NCI-H446 (cell line): ENCODE measurements around the gene TNNI3K.

Experiments used
- DNase-seq, 2 experiments: peaks; one replicate each; lab custom pipeline; 2025; lab: John Stamatoyannopoulos, UW

Gene TNNI3K

DNA sequence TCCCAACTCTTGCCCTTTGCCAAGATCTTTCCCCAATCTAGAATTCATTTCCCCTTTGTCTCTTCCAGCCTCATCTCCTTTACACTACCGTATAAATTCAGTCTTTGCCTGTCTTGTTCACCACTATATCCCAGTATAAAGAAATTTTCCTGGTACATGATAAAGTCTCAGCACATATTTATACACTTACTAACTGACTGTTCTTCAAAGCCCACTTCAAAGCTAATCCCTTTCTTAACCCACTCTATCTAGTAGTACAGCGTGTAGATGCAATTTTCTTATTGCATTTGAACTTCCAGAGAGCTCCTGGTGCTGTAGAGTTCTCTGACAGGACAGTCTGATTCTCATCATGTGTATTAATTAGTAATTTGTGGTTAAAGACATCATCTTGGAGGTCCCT, 199.1 kb downstream of the TNNI3K start:
- no peak for DNase-seq

DNA sequence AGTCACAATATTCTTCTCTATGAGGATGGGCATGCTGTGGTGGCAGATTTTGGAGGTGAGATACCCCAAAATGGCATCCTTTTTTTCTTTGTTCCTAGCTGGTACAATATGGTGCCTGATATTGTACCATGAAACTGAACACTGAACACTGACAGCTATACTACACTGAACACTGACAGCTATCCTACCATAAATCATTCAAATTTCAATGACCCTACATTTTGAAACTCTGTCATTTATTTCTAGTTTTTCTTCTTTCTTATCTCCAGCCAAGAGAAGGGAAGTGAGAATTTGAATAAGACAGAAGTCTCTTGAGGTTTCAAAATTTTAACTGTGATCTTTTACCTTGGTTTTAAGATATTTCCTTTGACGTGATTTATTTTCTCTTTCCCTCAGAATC, 200.9 kb downstream of the TNNI3K start:
- no peak for DNase-seq

GRCh38 chr1:74437035-74437434, 201.8 kb downstream of the TNNI3K start:
- no peak for DNase-seq

- DNase-seq: no peak
Observed at GRCh38 chr1:74452035-74452434, 216.8 kb downstream of the TNNI3K start.

- DNase-seq: no peak
Observed at GRCh38 chr1:74453277-74453676, 218.1 kb downstream of the TNNI3K start.

DNA sequence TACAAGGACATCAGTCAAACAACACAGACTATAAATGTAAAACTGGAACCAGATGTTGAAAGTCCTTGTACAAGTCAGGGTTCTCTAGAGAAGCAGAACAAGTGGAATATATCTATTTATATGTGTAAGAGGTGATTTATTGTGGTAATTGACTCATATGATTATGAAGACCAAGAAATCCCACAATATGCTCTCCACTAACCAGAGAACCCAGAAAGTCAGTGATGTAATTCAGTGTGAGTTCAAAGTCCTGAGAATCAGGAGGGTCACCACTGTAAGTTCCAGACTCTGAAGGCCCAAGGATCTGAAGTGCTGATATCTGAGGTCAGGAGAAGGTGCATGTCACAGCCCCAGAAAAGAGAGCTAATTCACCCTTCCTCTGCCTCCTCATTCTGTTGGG, 220.2 kb downstream of the TNNI3K start:
- no peak for DNase-seq

DNA sequence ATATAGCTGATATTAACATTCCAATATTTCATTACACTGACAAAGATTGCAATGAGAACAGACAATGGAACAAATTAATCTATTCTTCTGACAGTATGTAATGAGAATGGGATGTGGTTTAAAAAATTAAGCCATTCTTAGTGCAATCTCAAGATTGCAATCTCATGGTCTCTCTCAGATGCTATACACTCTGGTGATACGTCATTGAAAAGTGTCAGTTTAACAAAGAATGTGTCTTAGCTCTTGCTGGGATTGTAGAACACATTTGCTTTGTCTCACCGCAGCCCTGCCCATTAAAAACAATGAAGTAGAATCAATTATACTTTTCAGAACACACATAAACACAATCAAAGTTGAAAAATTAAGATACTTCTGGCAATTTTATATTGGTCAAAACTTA, 222.1 kb downstream of the TNNI3K start:
- DNase-seq: no peak

GRCh38 chr1:74463333-74463988, 228.3 kb downstream of the TNNI3K start:
- peak in 1 of 2 experiments; percentile 12 for DNase-seq

DNA sequence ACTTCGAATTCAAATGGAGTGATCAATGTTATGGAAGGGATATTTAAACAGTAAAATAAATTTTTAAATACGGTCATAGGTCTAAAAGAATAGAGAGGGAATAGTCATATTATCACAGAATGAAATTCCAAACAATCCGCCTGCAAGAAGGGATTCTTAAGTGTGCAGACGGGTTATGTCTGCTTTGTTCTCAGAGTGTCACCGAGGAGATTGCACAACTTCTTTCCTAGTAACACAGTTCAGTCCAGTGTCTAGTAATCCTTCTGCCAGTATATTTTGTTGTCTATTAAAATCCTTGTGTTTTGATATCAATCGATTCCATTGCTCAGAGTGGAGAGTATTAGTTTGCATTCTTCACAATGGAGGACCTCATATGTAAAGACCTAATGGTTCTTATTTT, 228.8 kb downstream of the TNNI3K start:
- DNase-seq: no peak

DNA sequence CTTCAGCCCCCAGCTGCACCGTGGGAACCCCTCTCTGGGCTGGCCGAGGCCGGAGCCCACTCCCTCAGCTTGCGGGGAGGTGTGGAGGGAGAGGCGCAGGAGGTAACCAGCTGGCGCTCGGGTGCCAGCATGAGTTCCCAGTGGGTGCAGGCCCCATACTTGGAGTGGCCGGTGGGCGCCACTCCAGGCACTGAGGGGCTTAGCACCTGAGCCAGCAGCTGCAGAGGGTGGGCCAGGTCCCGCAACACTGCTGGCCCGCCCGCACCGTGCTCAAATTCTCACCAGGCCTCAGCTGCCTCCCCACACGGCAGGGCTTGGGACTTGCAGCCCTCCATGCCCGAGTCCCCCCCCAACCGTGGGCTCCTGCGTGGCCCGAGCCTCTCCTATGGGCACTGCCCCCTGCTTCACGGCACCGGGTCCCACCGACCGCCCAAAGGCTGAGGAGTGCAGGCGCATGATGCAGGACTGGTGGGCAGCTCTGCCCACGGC, 230.1 kb downstream of the TNNI3K start:
- DNase-seq: no peak

DNA sequence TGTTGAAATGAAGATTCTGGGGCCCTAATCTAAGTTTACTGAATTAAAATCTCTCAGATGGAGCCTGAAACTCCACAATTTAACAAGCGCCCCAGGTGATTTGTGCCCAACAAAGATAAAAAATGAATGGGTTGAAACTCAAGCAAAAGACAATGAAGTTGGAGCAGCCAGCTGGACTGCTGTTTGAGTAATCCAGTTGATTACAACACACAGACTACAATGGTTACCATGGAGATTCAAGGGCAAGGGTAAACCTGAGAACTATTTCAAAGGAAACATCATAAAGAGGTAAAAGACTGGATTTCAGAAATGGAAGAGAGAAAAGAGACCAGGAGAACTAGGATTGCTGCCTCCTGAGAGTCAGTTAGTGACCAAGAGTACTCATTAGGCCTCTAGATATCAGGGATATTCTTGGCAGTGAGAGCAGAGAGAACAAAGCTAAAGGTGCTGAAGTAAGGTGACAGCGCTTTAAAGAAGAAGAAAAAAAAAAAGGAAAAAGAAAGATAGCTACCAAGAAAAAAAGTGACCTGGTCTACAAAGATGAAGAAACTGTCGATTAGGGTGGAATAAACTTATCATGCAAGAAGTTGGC, 232.7 kb downstream of the TNNI3K start:
- no peak for DNase-seq

DNA sequence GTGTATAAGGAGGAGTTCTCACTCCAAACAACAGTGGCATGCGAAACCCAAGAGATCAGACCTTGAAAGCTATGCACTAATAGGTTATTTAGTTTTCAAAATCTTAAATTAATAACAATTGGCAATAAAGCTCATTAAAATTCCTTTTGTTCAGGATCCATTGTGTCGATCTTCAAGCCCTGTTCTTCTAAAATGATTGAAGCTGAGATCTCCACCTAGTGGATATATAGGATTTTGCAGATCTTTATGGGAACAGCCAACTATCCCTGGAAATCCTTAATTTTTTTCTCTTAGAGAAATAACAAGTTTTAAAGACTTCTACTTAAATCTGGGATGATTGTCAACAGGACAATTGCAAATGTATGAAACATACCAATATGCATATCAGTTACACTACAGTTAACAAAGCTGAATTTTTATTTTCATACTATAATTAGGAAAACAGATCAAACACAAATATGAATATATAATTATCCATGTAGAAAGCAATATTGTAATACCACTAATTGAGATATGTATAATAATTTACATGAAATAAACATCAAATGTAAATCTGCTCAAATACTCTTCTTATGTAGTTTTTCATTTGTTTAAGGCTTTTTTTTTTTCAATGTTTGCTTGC, 233.9 kb downstream of the TNNI3K start:
- DNase-seq: peak; percentile 77 to 82

GRCh38 chr1:74470251-74470650, 235.1 kb downstream of the TNNI3K start:
- peak in 1 of 2 experiments; percentile 49 for DNase-seq

DNA sequence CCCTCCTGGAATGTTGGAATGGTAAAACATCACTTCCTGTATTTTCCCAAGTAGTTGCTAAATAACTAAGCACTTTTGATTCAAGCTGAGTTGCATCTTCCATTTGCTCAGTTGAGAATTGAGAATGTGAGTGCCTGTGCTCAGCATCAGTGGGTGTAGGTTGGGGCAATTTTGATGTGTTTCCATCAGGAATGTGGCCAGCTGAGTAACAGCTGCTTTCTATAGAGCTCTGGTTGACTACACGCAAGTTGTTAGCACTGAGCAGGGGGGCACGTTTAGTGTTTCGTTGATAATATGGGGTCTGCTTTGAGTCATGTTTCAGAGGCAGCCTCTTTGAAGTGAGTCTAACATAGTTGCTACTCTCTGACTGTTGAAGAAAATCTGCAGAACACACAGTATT, 235.7 kb downstream of the TNNI3K start:
- DNase-seq: no peak

DNA sequence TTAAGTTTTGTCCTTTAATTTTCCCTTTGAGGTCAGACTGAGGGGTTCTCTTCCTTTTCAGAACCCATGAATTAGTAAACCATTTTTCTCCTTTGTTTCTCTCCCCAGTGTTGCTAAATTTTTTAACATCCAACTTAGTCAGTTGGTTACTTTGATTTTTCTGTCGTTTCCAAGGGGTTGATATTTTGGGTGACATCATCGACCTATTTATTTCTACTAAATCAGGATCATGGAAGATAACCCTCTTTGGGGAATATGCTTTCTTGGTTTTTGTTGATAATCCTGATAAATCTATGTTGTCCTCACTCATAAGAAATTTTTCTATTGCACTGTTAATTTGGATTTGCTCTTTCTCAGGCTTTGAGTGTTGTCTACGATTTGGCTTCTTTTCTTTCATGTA, 236.3 kb downstream of the TNNI3K start:
- no peak for DNase-seq

GRCh38 chr1:74474585-74474984, 239.4 kb downstream of the TNNI3K start:
- no peak for DNase-seq

DNA sequence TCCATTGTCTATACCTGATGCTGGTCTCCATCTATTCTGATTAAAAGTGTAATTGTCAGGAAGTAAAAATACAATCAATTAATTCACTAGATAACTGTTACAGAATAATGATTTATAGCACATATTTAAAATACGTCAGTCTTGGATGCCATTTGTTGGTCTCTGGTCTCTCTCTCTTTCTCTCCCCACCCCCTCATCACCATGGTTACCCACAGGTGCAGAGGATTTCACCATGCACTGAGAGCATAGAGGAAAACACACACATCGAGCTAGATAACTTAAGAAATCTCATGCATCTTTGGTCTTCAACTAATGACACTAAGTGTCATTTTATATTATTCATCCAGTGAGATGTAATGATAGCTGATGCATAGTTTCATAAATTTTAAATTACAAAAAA, 243.8 kb downstream of the TNNI3K start:
- DNase-seq: no peak

DNA sequence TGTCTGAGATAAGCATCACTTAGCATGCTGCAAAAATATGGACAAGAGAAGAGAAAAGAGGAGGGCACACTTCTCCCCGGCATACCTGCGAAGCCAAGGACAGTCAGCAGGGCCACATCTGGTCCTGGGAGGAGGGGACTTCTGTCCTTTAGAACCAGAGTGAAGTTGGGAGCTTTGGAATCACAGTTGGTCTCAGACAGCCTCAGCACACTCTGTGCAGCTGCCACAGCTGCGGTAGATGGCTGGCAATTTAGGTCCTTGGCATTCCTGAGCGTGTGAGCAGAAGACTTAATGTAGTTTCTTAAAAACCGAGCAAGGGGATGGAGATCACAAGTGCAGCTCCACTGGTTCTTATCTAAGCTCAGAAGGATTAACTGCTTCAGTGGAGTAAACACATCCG, 244.9 kb downstream of the TNNI3K start:
- no peak for DNase-seq

DNA sequence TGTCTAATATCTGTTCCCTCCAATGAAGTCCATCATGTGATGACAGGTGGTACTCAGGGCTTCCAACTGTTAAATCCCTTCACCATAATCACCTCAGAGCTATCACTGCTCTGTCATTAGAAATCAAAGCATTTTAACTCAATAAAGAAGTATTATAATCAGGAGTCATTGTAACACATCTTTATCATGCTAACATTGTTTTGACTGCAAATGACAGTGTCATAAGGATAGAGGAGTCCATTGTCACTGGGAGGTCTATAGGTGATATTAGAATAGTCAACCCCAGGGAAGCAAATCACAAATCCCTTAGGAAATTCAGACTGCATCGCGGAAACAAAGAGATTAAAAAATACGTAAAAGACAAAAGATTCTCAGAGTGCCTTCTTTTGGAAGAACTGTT, 246.4 kb downstream of the TNNI3K start:
- no peak for DNase-seq

GRCh38 chr1:74485622-74486021, 250.4 kb downstream of the TNNI3K start:
- peak; percentile 74 to 88 for DNase-seq

- no peak for DNase-seq
Observed at GRCh38 chr1:74486036-74486435, 250.8 kb downstream of the TNNI3K start.

GRCh38 chr1:74496669-74497068, 261.5 kb downstream of the TNNI3K start:
- no peak for DNase-seq

DNA sequence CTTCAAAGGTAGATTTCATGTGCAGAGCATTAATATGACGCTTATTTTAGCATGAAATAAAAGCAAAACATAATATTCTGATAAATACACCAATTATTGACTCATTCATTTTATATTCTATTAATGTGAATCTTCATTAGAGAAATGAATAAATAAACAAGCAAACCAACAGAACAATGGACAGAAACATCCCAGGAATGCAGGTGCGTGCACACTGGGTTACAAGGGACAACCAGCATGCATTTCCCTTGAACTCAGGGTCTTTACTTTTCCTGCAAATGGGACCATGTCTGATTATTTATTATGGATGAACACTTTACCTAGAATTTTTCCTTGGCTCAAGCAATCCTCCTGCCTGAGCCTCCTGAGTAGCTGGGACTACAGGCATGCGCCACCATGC, 263.7 kb downstream of the TNNI3K start:
- no peak for DNase-seq

- no peak for DNase-seq
Observed at GRCh38 chr1:74502432-74502831, 267.2 kb downstream of the TNNI3K start.
